GM21737 (cell line): ENCODE data around the gene FBXW11.
"Not testable (repeated sequence)": the region's sequence is repeated elsewhere in the genome, so short reads cannot be mapped to it uniquely, and the experiment has no call there.

ENCODE experiments used
- ATAC-seq: cut with Tn5 transposase; IDR thresholded peaks from one replicate; pipeline ENCODE4 v1.9.1; 2021; ENCODE audit warnings: mild to moderate bottlenecking, moderate library complexity; ENCODE audit not compliant: unreplicated experiment

Gene FBXW11

DNA sequence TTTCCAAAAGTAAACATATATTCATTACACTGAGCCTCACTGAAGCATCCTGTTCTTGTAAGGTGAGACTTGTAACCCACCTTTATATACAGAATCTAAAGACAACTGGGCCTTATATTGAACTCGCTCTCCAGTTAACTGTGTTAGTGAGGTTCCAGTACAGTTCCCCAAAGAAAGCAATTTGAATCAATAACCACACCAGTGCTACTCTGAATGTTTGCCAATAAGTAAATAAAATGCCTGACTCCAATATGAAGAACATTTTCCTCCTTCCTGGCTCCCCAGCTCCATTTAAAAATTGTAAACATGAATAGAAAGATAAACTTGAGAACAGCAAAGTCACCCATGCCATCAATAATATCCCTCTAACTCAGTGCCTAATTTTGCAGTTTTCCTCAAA lies 50.1 kb downstream of the FBXW11 start:
- ATAC-seq = no peak

DNA sequence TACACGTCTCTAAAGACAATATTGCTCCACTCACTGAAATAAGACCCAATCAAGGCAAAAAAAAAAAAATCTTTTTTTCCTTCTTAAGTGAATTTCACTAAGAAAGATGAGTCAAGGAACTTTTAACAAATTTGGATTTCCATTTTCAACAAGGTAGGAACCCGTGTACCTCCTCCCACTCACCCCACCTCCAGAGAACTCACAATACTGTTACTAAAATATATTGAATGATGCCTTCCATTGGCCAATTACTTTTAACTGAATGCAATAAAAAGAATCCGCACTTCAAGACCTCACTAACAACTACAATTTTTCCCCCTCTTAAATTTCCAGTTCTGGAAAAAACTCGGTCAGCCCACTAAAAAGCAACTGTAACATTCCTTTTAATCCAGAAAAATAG lies 50.7 kb downstream of the FBXW11 start:
- ATAC-seq = no peak

DNA sequence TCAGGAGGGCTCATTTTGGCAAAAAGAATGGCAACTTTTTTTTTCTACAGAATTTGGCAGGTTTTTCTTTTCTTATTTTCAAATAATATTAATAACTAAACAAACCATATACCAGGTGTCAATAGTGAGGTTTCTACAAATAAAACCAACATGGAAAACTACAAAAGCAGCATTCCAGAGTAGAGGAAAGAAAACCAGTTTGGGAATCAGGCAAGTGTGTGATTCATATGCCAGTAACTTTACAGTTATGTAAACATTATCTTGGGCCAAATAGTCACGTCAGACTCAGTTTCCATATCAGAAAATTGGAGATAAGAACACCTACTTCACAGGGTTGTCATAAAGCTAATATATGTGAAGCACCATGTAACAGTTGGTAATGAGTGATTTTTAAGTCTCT lies 51.7 kb downstream of the FBXW11 start:
- ATAC-seq = no peak

DNA sequence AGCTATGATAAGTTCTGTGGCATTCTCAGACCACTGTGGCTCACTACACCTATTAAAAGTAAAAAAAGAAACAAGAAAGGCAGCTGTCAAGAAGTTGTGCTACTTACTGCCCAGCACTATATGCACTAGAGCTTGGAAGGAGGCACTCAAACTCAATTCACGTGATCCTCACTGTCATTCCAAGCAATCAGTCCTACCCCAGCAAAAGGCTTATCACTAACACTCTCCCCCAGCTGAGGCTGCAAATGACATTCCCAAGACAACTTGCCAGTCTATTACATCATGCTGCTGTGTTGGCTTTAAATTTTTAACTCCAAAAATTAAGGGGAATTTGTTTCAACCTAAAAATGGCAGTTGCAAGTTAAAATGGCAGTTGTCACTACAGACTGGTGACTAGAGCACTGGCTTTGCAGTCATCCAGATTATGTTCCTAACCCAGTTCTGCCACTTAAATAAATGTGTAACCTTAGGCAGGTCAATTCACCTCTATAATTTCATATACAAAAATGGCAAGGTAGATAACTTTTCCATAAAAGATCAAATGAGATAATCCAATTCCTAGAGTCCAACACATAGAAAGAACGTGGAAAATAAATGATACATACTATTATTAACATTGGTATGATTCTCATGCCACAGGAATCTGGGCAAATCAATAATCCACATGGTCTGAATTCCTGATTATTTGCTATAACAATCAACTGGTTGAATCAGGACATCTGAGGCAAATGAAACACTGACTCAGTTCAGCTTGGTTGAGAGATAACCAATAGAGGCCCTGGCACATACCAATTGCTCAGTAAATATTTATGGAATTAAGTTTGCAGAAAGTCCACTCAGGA lies 52.4 kb downstream of the FBXW11 start:
- no peak for ATAC-seq

DNA sequence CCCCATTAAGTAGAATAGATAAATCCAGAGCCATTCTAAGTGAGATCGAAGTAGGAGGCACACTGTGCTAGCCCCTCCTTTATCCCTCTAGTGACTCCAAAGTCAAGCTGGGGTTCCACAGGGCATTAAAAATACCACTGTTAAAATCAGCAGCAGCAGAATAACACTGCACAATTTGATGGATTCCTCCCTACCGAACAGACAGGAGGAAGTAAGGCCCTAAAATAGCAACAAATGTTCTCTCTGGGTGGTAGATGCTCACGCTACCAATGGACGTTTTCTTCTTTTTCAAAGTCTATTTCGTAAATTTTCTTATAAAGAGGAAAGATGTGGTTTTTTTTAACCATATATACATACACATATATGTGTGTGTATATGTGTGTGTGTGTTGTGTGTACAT lies 54.4 kb downstream of the FBXW11 start:
- ATAC-seq = no peak

DNA sequence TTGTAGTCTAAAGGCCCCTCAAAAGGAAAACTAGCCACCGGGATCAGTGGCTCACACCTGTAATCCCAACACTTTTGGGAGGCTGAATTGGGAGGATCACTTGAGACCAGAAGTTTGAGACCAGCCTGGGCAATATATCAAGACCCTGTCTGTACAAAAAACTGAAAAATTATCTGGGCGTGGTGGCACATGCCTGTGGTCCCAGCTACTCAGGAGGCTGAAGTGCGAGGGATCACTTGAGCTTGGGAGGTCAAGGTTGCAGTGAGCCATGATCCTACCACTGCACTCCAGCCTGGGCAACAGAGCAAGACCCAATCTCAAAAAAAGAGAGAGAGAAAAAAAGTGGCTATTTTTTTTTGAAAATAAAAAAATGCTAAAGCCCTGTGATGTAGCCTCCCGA lies 55.2 kb downstream of the FBXW11 start:
- ATAC-seq = no peak

DNA sequence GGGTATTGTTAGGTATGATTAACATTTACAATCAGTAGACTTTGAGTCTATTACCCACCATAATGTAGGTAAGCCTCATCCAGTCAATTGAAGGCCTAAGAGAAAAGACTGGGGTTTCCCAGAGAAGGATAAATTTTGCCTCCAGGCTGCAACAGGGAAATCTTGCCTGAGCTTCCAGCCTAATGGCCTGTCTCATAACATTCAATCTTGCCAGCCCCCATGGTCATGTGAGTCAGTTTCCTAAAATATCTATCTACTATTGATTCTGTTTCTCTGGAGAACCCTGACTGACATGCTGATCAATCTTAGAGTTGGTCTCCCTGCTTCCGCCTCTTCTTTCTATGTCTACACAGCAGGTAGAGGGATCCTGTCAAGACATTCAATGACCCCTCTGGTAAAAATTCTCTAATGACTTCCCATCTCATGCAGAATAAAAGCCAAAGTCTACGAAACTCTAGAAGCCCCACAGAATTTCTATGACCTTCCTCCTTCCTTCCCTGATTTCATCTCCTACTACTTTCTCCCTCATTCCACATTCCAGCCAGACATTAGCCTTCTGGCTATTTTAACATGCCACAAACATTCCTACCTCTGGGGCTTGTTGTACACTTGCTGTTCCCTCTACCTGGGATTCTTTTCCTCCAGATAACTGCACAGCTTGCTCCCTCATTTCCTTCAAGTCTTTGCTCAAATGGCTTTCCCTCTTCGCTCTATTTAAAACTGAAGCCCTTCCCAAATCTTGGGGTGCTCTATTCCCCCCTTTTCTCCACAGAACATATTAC lies 60.2 kb downstream of the FBXW11 start:
- ATAC-seq = no peak

DNA sequence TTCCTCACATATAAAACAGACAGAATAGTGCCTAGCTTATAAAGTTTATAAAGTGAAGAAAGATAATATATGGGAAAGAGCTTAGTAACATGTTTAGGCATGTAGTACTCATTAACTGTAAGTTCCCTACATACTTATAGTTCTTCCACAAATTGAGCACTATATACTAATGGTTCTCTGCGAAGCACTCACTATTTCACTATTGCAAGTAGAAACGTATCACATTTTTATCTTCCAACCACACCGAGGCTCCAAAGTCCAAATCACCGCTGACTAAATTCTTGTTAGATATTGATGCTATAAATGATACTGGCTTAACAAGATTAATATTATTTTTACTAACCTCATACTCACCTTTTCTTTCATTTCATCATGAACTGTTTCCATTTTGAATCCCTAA lies 61.0 kb downstream of the FBXW11 start:
- ATAC-seq = no peak

DNA sequence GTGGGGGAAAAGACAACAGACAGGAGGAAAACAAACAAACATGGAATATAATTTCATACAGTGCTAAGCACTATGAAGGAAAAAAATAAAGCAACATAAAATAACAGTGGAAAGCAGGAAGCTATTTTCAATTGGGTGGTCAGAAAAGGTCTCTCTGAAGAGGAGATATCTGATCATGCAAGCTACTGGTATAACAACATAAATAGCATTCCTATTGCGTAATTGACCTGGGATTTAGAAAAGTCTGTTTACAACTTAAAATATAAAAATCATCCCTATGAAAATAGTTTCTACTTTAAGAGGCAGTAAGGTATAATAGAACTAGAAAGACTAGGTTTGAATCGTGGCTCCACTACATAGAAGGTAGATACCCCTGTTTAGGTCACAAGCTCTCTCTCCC lies 61.4 kb downstream of the FBXW11 start:
- no peak for ATAC-seq

DNA sequence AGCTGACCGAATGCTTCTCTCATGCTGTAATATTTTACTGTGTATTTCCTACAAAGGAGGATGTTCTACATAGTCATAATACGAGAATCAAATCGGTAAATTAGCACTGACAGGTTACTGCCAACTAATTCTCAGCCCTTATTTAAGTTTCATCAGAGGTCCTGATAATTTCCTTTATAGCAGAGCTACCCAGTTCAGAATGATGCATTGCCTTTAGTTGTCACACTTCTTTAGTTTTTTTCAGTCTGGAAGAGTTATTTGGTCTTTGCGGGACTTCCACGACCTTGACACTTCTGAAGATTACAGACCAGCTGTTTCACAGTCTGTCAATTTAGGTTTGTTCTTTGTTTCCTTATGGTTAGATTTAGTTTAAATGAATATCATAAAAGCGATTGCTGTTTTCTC lies 64.3 kb downstream of the FBXW11 start:
- not testable (repeated sequence) for ATAC-seq

DNA sequence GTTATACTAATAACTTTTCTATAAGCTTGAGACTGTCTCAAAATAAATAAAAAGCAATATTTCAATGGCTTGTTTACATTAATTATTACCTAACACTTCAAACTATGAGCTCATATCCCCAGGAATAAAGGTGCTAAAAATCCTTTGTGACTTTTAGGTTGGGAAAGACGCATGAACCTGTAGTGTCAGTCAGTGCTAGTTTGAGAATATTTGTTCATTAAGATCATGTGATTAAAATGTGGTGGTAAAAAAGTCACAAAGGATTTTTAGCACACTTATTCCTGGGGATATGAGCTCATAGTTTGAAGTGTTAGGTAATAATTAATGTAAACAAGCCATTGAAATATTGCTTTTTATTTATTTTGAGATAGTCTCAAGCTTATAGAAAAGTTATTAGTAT lies 64.8 kb downstream of the FBXW11 start:
- not testable (repeated sequence) for ATAC-seq

DNA sequence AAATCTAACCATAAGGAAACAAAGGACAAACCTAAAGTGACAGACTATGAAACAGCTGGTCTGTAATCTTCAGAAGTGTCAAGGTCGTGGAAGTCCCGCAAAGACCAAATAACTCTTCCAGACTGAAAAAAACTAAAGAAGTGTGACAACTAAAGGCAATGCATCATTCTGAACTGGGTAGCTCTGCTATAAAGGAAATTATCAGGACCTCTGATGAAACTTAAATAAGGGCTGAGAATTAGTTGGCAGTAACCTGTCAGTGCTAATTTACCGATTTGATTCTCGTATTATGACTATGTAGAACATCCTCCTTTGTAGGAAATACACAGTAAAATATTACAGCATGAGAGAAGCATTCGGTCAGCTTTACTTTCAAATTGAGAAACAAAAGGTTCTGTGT lies 65.2 kb downstream of the FBXW11 start:
- not testable (repeated sequence) for ATAC-seq

DNA sequence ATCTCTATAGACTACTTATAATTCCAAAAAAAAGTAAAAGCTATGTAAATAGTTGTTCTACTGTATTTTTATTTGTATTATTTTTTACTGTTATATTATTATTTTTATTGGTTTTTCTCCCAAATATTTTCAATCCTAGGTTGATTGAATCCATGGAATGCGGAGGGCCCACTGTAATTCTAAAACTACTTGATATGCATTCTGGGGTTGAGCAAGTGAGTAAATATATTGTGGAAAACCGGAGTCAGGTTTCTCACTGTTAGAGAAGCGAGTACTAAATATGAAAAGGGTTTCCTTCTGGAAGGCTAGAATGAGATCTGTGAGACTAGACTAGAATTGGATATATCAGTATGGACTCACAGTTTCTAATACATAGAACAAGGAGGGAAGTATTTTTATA lies 66.5 kb downstream of the FBXW11 start:
- no peak for ATAC-seq

DNA sequence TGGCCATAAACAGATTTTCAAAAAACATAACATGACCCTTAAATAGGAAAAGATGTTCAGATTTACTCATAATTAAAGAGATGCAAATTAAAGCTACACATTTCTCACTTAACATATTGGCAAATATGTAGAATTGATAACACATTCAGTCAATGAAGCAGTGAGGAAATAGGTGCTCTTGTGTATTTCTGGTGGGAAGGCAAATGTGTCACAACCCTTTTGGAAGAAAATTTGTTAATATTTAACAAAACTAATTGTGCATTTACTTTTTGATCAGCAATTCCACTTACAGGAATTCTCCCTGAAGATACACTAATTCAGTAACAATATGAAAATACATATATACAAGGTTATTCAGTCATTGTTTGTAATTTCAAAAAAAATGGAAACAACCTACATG lies 68.1 kb downstream of the FBXW11 start:
- no peak for ATAC-seq

DNA sequence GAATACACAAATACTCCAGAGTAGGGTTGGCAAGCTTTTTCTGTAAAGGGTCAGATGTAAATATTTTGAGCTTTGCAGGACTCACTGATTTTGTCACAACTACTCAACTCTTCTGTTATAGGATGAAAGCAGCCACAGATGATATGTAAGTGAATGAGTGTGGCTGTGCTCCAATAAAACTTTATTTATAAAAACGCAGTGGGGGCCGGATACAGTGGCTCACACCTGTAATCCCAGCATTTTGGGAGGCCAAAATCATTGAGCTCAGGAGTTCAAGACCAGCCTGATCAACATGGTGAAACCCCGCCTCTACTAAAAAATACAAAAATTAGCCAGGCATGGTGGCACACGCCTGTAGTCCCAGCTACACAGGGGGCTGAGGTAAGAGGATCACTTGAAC lies 69.1 kb downstream of the FBXW11 start:
- ATAC-seq = no peak

DNA sequence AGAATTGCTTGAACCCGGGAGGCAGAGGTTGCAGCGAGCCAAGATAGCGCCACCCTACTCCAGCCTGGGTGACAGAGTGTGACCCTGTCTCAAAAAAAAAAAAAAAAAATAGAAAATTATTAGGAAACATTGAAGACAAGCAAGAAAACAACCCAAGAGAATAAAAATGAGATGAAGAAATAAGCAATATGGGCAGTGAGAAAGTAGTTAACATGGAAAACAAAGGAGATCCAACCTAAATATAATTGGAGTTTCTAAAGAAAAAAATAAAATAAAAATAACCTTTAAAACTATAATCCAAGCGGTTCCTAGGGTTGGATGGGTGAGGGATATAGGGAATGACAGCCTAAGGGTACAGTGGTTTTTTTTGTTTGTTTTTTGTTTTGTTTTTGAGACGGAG lies 71.9 kb downstream of the FBXW11 start:
- no peak for ATAC-seq

DNA sequence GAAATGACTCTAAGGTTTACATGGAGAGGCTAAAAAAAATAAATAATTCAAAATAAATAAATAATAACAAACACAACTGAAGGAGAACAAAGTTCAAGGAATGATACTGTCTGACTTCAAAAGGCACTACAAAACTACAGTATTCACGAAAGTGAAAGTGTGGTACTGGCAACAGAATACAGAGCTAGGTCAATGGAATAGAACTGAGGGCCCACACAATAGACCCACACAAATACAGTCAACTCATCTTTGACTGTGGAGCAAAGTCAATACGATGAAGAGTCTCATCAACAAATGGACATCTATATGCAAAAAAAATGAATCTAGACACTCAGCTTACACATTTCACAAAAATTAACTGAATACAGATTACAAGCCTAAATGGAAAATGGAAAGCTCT lies 75.3 kb downstream of the FBXW11 start:
- no peak for ATAC-seq

DNA sequence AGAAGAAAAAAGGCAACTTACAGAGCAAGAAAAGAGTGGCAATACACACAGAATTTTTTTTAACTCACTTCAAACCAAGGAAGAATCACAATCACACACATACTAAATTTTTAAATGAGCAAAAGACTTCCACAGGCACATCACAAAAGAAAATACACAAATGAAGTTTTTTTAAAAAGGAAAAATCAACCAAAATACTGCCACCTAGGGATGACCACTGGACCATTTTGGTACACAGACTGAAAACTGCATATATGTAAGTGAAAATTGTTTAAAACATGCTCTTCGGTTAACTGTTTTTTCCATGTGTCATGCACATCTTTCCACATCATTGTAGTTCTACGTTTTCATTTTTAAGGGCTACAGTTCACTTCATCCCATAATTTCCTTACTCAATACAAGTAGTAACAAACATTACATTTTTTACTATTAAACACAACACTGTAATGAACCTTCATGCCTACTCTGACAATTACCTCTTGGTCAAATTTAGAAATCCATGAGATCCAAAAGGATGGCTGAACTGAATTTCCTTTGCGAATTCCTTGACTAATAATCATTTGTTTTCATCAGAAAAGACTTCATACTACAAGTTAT lies 79.0 kb downstream of the FBXW11 start:
- no peak for ATAC-seq

DNA sequence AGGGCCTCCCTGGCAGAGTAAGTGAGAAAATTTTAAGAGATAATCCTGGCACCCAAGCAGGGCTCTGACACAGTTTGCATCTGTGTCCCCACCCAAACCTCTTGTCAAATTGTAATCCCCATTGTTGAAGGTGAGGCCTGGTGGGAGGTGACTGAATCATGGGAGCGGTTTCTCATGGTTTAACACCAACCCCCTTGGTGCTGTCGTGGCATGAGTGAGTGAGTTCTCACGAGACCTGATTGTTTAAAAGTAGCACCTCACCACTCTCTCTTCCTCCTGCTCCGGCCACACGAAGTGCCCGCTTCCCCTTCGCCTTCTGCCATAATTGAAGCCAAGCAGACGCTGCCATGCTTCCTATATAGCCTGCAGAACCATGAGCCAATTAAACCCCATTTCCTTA lies 80.1 kb downstream of the FBXW11 start:
- peak; percentile 80 for ATAC-seq

DNA sequence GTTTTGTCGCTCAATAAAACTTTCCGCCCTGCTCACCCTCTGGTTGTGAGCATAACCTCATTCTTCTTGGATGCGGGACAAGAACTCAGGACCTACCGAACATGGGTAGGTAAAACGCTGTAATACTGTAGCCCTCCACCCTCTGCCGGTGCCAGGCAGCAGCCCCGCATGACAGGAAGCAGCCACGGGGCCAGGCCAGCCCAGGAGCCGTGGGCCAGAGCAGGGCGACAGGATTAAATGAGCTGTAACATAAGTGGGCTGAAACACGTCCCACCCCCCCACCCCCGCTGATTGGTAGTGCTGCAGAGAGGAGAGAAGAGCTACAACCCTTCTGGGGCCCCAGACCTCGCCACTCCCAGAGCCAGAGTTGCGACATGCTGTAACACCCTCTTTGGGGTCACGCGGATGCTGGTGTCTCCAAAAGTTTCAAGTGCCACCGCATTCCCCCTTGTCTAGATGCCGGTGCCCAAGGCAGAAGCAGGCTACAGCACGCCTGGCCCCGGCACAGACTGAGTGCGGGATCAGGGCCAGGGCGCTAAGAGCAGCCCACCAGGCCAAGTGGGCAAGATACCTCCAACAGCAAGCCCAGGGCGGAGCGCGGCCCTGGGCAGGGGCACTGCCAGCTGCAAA lies 81.8 kb downstream of the FBXW11 start:
- no peak for ATAC-seq

DNA sequence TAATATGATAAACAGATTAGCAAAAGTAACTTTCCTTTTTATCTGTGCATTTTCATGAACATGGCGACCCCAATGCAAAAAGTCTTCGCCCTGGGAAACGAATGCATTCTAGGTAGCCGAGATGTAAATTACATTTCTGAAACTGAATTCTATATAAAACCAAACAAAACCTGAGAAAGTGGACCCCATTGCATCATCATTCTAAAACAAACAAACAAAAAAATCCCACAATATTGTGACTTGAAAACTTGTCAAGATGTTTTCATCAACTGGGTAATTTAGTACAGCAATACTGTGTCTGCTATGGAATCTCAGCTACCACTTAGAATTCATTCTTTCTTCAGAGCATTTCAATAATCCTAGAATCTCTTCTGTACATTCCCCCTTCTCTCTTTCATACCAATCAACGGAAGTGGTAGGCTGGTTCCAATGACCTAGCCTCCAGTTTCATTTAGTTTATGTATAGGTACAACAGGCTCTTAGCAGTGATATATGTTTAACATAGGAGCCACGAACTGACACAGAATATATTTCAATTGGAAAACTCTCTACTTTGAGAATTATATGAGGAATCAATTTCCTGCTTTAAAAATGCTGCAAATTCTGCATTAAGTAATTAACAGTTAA lies 85.6 kb downstream of the FBXW11 start:
- no peak for ATAC-seq
